Panc1 (cell line): ENCODE measurements around the gene ALDH1B1. TPM values are rescaled to one million over a fixed set of nuclear protein-coding genes. Genes with fewer than 3 reads are reported as not detected.

Experiments used
- ATAC-seq: fragments of 200-7000 bp; cut with Tn5 transposase; 2 replicates; pipeline ENCODE4 v1.9.1; 2020; ENCODE audit warnings: mild to moderate bottlenecking, moderate library complexity
- BruUV-seq: library from RNA; stranded (reverse); fragments of 400-500 nt; replicated peaks from 2 replicates; lab custom pipeline; 2021; lab: Mats Ljungman, UMichigan
- CTCF ChIA-PET: fragments of 300-600 bp; sonication (Branson Sonifier 250); formaldehyde crosslinking; loops from one replicate; lab custom pipeline; 2022; ENCODE audit warnings: antibody characterized with exemption; lab: Charles Lee
- POLR2A ChIA-PET: fragments of 300-600 bp; sonication (Branson Sonifier 250); formaldehyde crosslinking; loops from one replicate; lab custom pipeline; 2022; ENCODE audit warnings: antibody characterized with exemption; lab: Charles Lee
- DNase-seq: peaks from one replicate; pipeline ENCODE4 v3.0.0-alpha.2; 2010; ENCODE audit warnings: low read depth, low spot score
- H3K27ac ChIP-seq: 2 replicates; pipeline ENCODE4 v1.5.1; 2011; ENCODE audit warnings: mild to moderate bottlenecking, low read length, inconsistent platforms
- H3K27me3 ChIP-seq: fragments of 200-500 bp; sonication (Bioruptor generic); 2 replicates; pipeline ENCODE4 v1.6.0; 2014; ENCODE audit warnings: low read length, inconsistent platforms; ENCODE audit not compliant: control insufficient read depth, insufficient read depth
- H3K36me3 ChIP-seq: fragments of 200-500 bp; sonication (Bioruptor generic); 2 replicates; pipeline ENCODE4 v1.5.1; 2014; ENCODE audit warnings: inconsistent platforms, mild to moderate bottlenecking, low read length, moderate library complexity; ENCODE audit not compliant: control insufficient read depth, insufficient read depth
- H3K4me1 ChIP-seq: 2 replicates; pipeline ENCODE4 v1.5.1; 2011; ENCODE audit warnings: inconsistent platforms, mild to moderate bottlenecking, low read length, moderate library complexity; ENCODE audit not compliant: control insufficient read depth, insufficient read depth
- H3K4me3 ChIP-seq, 2 experiments: 2 replicates each; pipeline ENCODE4 v1.5.1; 2011 to 2012; ENCODE audit warnings: low read depth in 2 of 2, low read length in 2 of 2, mild to moderate bottlenecking in 2 of 2, inconsistent platforms in 1 of 2, moderate library complexity in 1 of 2
- H3K9me3 ChIP-seq: fragments of 200-500 bp; sonication (Bioruptor generic); 2 replicates; pipeline ENCODE4 v1.5.1; 2014; ENCODE audit warnings: low read depth, mild to moderate bottlenecking, inconsistent platforms, low read length, moderate library complexity; ENCODE audit not compliant: control insufficient read depth, insufficient read depth
- CTCF ChIP-seq: fragments of 450-650 bp; IDR thresholded peaks from 2 replicates; pipeline ENCODE4 v1.5.1; 2017; ENCODE audit warnings: mild to moderate bottlenecking
- POLR2AphosphoS5 ChIP-seq: IDR thresholded peaks from 2 replicates; pipeline ENCODE4 v1.6.1; 2012; ENCODE audit warnings: mild to moderate bottlenecking, low read depth, low read length, moderate library complexity
- REST ChIP-seq, 2 experiments: IDR thresholded peaks; 2 replicates each; pipeline ENCODE4 v1.6.1; 2011 to 2012; ENCODE audit warnings: low read depth in 2 of 2, control low read depth in 1 of 2, low read length in 1 of 2, mild to moderate bottlenecking in 1 of 2, moderate library complexity in 1 of 2; ENCODE audit not compliant: insufficient read depth in 1 of 2
- SIN3A ChIP-seq: IDR thresholded peaks from 2 replicates; pipeline ENCODE4 v1.6.1; 2012; ENCODE audit warnings: low read depth, mild to moderate bottlenecking, low read length, moderate library complexity, borderline replicate concordance; ENCODE audit not compliant: insufficient read depth
- TCF7L2 ChIP-seq: IDR thresholded peaks from 2 replicates; pipeline ENCODE4 v1.6.1; 2011; ENCODE audit warnings: mild to moderate bottlenecking, low read depth, low read length, inconsistent platforms
- in situ Hi-C: cut with HindIII; loops from 2 replicates; pipeline ENCODE4 v1.10.0; 2016; ENCODE audit warnings: low sequenced_read_pairs, low pct_unique_long_range_greater_than_20kb
- intact Hi-C: fragments of 100-400 bp; cut with micrococcal nuclease; formaldehyde crosslinking; loops from one replicate; pipeline ENCODE4 v1.10.0; 2022; ENCODE audit not compliant: unreplicated experiment
- total RNA-seq: library from RNA; stranded (reverse); gene quantifications from one replicate; pipeline ENCODE4 v1.2.1, GENCODE V29; 2021; ENCODE audit not compliant: unreplicated experiment

Gene ALDH1B1
- total RNA-seq, 1 experiment from 2014 or later = 34.2 TPM

GRCh38 chr9:38440516-38440915, 48.0 kb downstream of the ALDH1B1 start:
- Histone ChIP-seq H3K27me3 (no peaks in the 10 kb centered on the region), H3K36me3 (no peaks in the 10 kb centered on the region), H3K27ac (no peak overlapping the region), H3K4me3 (no peak overlapping the region), H3K4me1 (no peaks in the 10 kb centered on the region), H3K9me3 (no peaks in the 10 kb centered on the region)
- no peak for ATAC-seq
- ChIA-PET POLR2A (no interaction called here), CTCF (no interaction called here)
- TF ChIP-seq SIN3A (no peak), CTCF (no peak), REST (IDR thresholded peaks at IDR 0.05; ENCODE audit: insufficient read depth in 1 of 2, low read depth in 2 of 2, low read length in 1 of 2) (no peak), TCF7L2 (no peak), POLR2AphosphoS5 (no peak)
- no peak for DNase-seq
- BruUV-seq = no TSS peak
- in situ Hi-C loops = no loop called here
- intact Hi-C loops = no loop called here

DNA sequence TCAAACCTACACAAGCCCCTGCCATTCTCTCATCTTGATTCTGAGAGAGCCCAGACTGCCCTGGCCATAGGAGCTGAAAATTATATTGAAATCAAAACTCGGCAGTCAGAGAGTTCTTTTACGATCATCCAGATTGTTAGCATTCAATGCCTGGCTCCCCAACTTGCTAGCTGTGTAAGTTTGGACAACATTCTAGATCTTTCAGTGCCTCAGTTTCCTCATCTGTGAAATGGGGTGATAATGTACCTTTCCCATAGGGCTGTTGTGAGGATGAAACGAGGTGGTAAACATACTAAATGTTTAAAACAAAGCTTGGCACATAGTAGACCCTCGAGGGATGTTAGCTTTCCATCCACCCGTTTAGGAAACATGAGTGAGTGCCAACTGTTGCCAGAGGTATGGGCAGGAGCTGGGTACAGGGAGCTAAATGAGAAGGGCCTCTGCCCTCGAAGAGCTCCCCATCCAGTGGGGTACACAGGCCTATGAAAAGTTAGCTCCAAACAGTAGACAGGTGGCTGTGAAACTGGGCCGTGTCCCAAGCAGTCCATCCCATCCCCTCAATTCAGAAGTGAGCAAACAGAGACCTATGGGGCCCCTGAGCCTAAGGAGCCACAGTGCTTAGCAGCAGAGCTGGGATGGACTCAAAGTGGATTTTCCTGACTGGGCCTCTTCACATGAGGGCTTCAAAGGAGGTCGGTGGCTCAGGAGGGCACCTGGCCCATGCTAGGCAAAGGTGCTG, 49.0 kb downstream of the ALDH1B1 start:
- intact Hi-C loops = no loop called here
- H3K27ac ChIP-seq = no peak overlapping the region
- TF ChIP-seq REST (IDR thresholded peaks at IDR 0.05; ENCODE audit: insufficient read depth in 1 of 2, low read depth in 2 of 2, low read length in 1 of 2) = no peak
- no peak for TF ChIP-seq POLR2AphosphoS5
- TF ChIP-seq TCF7L2 = no peak
- TF ChIP-seq CTCF = no peak
- no peak for TF ChIP-seq SIN3A
- no peaks in the 10 kb centered on the region for H3K9me3 ChIP-seq
- ATAC-seq (no peak), DNase-seq (no peak)
- no peak overlapping the region for H3K4me3 ChIP-seq
- POLR2A ChIA-PET = no interaction called here
- CTCF ChIA-PET = no interaction called here
- no peaks in the 10 kb centered on the region for H3K27me3 ChIP-seq
- H3K4me1 ChIP-seq = no peaks in the 10 kb centered on the region
- H3K36me3 ChIP-seq = no peaks in the 10 kb centered on the region
- in situ Hi-C loops = no loop called here
- no TSS peak for BruUV-seq
